ENCODE results near the gene SPTBN4. TPM values are rescaled to one million over a fixed set of nuclear protein-coding genes. Genes with fewer than 3 reads are reported as not detected.

The SPTBN4 gene
- total and polyA plus RNA-seq, 9 donors: 2.2 to 11.6 (median 6.2) TPM

DNA sequence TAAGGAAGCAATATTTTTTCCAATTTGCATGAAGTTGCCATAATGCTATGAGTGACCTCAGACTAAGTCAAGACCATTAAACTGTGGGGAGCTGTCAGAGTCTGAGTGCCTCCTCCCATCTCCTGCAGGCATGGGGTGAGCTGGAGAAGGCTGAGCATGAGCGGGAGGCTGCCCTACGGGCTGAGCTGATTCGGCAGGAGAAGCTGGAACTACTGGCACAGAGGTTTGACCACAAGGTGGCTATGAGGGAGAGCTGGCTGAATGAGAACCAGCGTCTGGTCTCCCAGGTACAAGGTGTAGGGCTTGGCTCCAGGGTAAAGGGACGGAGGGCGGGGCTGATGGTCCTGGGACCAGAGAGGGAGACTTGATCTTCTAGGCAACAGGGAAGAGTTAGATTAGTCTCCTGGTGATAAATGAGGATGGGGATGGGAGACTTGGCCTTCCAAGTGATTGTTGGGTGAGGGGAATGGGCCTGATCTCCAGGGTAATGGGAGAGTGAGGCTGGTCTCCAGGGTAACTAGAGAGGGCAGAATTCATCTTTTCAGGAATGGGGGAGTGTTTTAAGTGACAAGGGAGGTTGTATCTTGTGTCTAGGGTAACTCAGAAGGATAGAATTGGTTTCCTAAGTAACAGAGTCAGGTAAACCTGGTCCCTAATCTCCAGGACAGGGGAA, 36.0 kb downstream of the SPTBN4 start:
- Histone ChIP-seq H3K27me3 (no peaks in the 10 kb centered on the region), H3K9me3 (no peaks in the 10 kb centered on the region), H3K4me3 (no peak overlapping the region), H3K4me1 (ENCODE audit: insufficient read depth) (no peaks in the 10 kb centered on the region), H3K27ac (no peak overlapping the region), H3K36me3 (no peaks in the 10 kb centered on the region)
- intact Hi-C loops (cut with DNase I): no loop called here
- DNase-seq: no peak
- 73 to 81% (median 80%) methylated on average over 6 of the region's 6 CpGs for WGBS, 3 donors
- TF ChIP-seq, protein P1, sequence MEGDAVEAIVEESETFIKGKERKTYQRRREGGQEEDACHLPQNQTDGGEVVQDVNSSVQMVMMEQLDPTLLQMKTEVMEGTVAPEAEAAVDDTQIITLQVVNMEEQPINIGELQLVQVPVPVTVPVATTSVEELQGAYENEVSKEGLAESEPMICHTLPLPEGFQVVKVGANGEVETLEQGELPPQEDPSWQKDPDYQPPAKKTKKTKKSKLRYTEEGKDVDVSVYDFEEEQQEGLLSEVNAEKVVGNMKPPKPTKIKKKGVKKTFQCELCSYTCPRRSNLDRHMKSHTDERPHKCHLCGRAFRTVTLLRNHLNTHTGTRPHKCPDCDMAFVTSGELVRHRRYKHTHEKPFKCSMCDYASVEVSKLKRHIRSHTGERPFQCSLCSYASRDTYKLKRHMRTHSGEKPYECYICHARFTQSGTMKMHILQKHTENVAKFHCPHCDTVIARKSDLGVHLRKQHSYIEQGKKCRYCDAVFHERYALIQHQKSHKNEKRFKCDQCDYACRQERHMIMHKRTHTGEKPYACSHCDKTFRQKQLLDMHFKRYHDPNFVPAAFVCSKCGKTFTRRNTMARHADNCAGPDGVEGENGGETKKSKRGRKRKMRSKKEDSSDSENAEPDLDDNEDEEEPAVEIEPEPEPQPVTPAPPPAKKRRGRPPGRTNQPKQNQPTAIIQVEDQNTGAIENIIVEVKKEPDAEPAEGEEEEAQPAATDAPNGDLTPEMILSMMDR (IDR thresholded peaks at IDR 0.05): no peak
- TF ChIP-seq EP300 (IDR thresholded peaks at IDR 0.05): no peak
- TF ChIP-seq POLR2A (IDR thresholded peaks at IDR 0.05): no peak

DNA sequence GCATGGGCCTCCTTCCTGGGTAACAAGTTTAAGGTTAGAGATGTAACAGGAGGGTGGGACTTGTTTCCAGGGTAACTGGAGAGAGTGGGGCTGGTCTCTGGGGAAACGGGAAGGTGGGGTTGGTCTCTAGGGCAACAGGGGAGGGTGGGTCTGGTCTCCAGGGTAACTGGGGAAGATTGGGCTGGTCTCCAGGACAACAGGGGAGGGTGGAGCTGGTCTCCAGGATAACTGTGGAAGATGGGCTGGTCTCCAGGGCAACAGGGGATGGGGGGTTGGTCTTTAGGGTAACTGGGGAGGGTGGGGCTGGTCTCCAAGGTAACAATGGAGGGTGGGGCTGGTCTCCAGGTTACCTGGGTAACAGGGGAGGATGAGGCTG, 36.5 kb downstream of the SPTBN4 start:
- H3K4me1 ChIP-seq (ENCODE audit: insufficient read depth): no peaks in the 10 kb centered on the region
- intact Hi-C loops (cut with DNase I): no loop called here

DNA sequence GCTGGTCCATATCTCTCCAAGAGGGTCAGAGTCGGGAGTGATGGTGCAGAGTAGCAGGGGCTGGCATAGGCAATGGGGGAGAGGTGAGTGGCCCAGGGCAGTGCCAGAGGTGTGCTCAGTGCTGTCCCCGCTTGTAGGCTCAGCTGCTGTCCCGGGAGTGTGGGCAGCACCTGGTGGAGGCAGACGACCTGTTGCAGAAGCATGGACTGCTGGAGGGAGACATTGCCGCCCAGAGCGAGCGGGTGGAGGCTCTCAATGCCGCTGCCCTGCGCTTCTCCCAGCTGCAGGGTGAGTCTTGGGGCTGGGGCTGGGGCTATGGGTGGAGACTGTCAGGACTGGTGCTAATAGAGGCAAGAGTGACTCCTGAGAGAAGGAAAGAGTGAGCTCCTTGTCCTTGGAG, 39.3 kb downstream of the SPTBN4 start:
- TF ChIP-seq POLR2A (IDR thresholded peaks at IDR 0.05) (no peak), EP300 (IDR thresholded peaks at IDR 0.05) (no peak)
- TF ChIP-seq, protein P1 (IDR thresholded peaks at IDR 0.05): no peak
- H3K4me1 ChIP-seq (ENCODE audit: insufficient read depth): no peaks in the 10 kb centered on the region
- H3K36me3 ChIP-seq: no peaks in the 10 kb centered on the region
- H3K27ac ChIP-seq: no peak overlapping the region
- no peaks in the 10 kb centered on the region for H3K27me3 ChIP-seq
- DNase-seq: no peak
- H3K9me3 ChIP-seq: no peaks in the 10 kb centered on the region
- intact Hi-C loops (cut with DNase I): no loop called here
- no peak overlapping the region for H3K4me3 ChIP-seq
- 75 to 87% (median 78%) methylated on average over 9 of the region's 9 CpGs for WGBS, 3 donors

More for the DNA sequence above, 36.5 kb downstream of the SPTBN4 start:
- no peak for DNase-seq
- Histone ChIP-seq H3K27ac (no peak overlapping the region), H3K36me3 (no peaks in the 10 kb centered on the region), H3K9me3 (no peaks in the 10 kb centered on the region), H3K27me3 (no peaks in the 10 kb centered on the region), H3K4me3 (no peak overlapping the region)
- TF ChIP-seq POLR2A (IDR thresholded peaks at IDR 0.05): no peak
- TF ChIP-seq EP300 (IDR thresholded peaks at IDR 0.05): no peak
- TF ChIP-seq, protein P1 (IDR thresholded peaks at IDR 0.05): no peak
- 53 to 62% (median 58%) methylated on average over 1 of the region's 1 CpG for WGBS, 3 donors

DNA sequence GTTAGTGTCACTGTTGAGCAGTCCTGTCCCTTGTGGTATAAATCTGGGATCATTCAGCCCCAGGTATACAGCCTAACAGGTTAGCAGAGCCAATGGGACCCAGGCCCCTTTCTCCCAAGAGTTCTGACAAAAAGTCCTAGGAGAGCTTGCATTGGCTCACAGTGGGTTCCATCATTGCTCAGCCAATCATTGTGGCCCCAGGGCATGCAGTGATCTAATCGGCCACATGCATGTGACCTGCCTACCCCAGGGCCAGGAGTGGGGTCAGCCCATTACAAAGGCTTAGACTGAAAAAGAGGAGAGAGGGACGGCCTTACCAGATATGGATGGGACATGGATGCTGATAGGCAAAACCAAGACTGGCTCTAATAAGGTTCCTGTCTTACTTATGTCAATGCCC, 41.1 kb downstream of the SPTBN4 start:
- no peak for DNase-seq
- H3K27me3 ChIP-seq: no peaks in the 10 kb centered on the region
- no peaks in the 10 kb centered on the region for H3K36me3 ChIP-seq
- 44 to 71% (median 64%) methylated on average over 2 of the region's 2 CpGs for WGBS, 3 donors
- no peak overlapping the region for H3K4me3 ChIP-seq
- H3K9me3 ChIP-seq: no peaks in the 10 kb centered on the region
- H3K4me1 ChIP-seq (ENCODE audit: insufficient read depth): peaks cover 3% of the 10 kb centered on the region
- no peak overlapping the region for H3K27ac ChIP-seq
- no peak for TF ChIP-seq EP300 (IDR thresholded peaks at IDR 0.05)
- TF ChIP-seq POLR2A (IDR thresholded peaks at IDR 0.05): no peak
- TF ChIP-seq, protein P1 (IDR thresholded peaks at IDR 0.05): no peak
- intact Hi-C loops (cut with DNase I): no loop called here

Data from ovary (tissue), 9 donors.